Glomerular visceral epithelial cell (primary cell): ENCODE data around the gene CYP2D6.
"Not testable (repeated sequence)": the region's sequence is repeated elsewhere in the genome, so short reads cannot be mapped to it uniquely, and the experiment has no call there.

Source experiments
- DNase-seq: peaks from one replicate; pipeline ENCODE4 v3.0.0-alpha.2; 2016; ENCODE audit errors: extremely low spot score

The CYP2D6 gene

GRCh38 chr22:42158456-42159132 lies 28.0 kb upstream of the CYP2D6 start:
- no peak for DNase-seq

GRCh38 chr22:42156598-42156997 lies 26.0 kb upstream of the CYP2D6 start:
- no peak for DNase-seq

- DNase-seq: no peak
Measured at GRCh38 chr22:42156121-42156520, 25.5 kb upstream of the CYP2D6 start.

GRCh38 chr22:42155053-42155543 lies 24.5 kb upstream of the CYP2D6 start:
- DNase-seq: no peak

- DNase-seq: no peak
Measured at GRCh38 chr22:42154293-42155052, 23.9 kb upstream of the CYP2D6 start.

GRCh38 chr22:42152661-42153270 lies 22.2 kb upstream of the CYP2D6 start:
- DNase-seq: no peak

- no peak for DNase-seq
Measured at GRCh38 chr22:42151924-42152635, 21.5 kb upstream of the CYP2D6 start.

- no peak for DNase-seq
Measured at GRCh38 chr22:42150727-42151590, 20.3 kb upstream of the CYP2D6 start.

GRCh38 chr22:42149798-42150197 lies 19.2 kb upstream of the CYP2D6 start:
- not testable (repeated sequence) for DNase-seq

- DNase-seq: no peak
Measured at GRCh38 chr22:42145175-42145574, 14.6 kb upstream of the CYP2D6 start.

- DNase-seq: not testable (repeated sequence)
Measured at GRCh38 chr22:42143859-42144822, 13.5 kb upstream of the CYP2D6 start.

GRCh38 chr22:42142771-42143461 lies 12.3 kb upstream of the CYP2D6 start:
- DNase-seq: no peak

GRCh38 chr22:42141307-42142057 lies 10.9 kb upstream of the CYP2D6 start:
- DNase-seq: not testable (repeated sequence)

GRCh38 chr22:42140153-42140552 lies 9.5 kb upstream of the CYP2D6 start:
- DNase-seq: not testable (repeated sequence)

- DNase-seq: not testable (repeated sequence)
Measured at GRCh38 chr22:42139508-42139907, 8.9 kb upstream of the CYP2D6 start.

GRCh38 chr22:42138972-42139371 lies 8.4 kb upstream of the CYP2D6 start:
- no peak for DNase-seq

GRCh38 chr22:42138122-42138770 lies 7.6 kb upstream of the CYP2D6 start:
- no peak for DNase-seq

GRCh38 chr22:42135688-42136087 lies 5.1 kb upstream of the CYP2D6 start:
- DNase-seq: not testable (repeated sequence)
